Measurements from ENCODE around the gene NPIPB6.

DNA sequence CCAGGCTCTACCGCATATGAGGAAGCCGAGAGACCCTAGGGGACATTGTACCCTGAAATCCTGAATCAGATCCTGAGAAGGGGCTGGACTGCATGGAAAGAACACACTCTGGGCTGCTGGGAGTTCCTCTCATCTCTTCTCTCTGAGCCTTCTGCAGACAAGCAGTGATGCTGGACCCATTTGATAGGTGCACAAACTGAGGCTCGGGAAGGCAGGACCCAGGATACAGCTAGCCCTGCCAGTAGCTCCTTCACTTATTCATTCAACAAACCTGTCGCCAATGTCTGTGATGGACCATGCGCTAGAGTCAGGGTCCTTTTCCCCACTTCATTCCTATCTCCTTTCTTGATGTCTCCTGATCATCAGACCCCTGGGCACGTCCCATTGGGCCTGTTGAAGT, 69.1 kb downstream of the NPIPB6 start:
- TF ChIP-seq, protein P1, sequence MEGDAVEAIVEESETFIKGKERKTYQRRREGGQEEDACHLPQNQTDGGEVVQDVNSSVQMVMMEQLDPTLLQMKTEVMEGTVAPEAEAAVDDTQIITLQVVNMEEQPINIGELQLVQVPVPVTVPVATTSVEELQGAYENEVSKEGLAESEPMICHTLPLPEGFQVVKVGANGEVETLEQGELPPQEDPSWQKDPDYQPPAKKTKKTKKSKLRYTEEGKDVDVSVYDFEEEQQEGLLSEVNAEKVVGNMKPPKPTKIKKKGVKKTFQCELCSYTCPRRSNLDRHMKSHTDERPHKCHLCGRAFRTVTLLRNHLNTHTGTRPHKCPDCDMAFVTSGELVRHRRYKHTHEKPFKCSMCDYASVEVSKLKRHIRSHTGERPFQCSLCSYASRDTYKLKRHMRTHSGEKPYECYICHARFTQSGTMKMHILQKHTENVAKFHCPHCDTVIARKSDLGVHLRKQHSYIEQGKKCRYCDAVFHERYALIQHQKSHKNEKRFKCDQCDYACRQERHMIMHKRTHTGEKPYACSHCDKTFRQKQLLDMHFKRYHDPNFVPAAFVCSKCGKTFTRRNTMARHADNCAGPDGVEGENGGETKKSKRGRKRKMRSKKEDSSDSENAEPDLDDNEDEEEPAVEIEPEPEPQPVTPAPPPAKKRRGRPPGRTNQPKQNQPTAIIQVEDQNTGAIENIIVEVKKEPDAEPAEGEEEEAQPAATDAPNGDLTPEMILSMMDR (IDR thresholded peaks at IDR 0.05), result no peak
- no peak for TF ChIP-seq POLR2A (IDR thresholded peaks at IDR 0.05)

All from heart left ventricle (tissue), 13 donors.